HG03064 (cell line): ENCODE data around the gene MYRIP.
"Not testable (repeated sequence)": the region's sequence is repeated elsewhere in the genome, so short reads cannot be mapped to it uniquely, and the experiment has no call there.

Experiments used
- ATAC-seq: cut with Tn5 transposase; IDR thresholded peaks from one replicate; pipeline ENCODE4 v1.9.1; 2021; ENCODE audit warnings: low read depth; ENCODE audit not compliant: unreplicated experiment

The MYRIP gene

DNA sequence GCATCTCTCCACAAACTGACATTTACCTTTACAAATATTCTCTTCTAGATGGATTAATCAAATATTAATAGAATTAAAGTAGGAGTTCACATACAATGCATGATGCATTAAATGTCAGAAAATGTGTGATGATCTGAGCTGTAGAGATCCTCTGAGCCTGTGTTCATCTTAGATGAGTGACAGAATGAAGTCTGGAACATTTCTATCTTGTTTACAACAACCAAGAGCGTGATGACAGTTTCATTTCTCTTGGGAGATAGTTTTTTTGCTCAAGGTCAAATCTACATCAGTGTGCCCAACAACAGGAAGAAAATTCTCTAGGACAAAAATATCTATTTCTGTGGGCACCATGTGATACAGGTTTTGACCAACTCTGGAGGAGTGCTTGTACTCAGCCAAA is 211.9 kb downstream of the MYRIP start:
- ATAC-seq, result no peak

DNA sequence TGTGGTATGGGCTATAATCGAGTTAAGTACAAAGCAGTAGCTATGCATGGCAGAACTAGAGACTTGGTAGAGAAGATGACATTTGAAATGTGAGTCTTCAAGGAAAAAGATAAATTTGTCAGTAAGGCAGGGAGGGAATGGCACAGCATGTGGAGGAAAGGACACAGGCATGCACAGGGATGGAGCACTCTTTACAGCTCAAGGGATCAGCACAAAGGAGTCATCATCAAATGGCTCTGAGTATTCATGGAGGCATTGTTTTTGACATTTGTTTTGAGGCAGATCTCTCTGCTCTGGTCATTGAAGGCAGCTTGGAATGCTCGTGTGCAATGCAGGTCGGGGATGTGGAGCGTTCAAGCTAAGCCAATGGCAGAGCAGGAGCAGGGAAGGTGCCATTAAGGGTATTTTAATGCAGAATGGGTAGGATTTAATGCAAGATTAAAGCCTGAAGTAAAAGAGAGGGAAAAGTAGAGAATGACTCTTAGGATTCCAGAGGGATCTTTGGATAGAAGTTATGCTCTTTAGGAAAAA is 213.0 kb downstream of the MYRIP start:
- no peak for ATAC-seq

DNA sequence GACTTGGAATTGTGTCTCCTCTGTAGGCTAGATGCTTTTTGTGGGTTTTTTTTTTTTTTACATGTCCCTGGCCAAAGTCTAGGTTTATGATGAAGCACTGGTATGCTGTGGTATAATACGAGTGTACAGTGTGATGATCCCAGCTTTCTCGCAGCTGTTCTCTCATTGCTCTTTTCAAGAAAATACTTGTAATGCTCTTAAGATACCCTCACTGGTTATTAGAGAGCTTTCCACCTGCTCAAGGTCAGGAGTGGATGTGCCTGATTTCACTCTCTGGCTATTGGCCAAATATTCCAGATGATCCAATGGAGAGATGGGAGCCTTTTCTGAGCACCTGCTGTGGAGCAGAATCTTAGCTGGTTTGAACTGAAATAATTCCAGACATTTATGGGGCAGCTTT is 215.1 kb downstream of the MYRIP start:
- ATAC-seq, result no peak

DNA sequence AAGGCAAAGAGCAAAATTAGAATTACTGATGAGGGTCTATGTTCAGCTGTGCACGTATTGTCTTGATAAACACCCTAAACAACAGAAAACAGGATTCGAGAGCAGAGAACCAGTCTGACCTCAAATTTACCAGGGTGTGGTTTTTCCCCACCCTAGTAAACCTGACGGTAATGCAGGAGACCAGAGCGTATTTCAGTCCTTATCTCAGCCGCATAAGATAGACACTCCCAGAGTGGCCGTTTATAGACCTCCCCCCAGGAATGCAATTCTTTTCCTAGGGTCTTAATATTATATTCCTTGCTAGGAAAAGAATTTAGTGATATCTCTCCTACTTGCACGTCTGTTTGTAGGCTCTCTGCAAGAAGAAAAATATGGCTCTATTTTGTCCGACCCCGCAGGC is 216.5 kb downstream of the MYRIP start:
- not testable (repeated sequence) for ATAC-seq

DNA sequence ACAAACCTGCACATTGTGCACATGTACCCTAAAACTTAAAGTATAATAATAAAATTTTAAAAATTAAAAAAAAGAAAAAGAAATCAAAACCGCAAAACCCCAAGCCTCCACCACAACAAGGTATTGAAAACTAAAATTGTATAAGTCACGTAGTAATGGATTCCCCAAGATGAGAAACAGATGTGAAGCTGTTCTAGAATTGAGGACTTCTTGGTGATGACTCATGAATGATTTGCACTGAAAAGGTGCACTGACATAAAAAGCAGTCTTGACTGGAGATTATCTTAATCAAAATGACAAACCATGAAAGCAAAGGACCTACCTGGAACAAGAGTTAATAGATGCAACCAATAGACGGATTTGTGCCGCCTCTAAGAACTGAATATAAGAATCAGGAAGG is 225.8 kb downstream of the MYRIP start:
- ATAC-seq, result no peak

DNA sequence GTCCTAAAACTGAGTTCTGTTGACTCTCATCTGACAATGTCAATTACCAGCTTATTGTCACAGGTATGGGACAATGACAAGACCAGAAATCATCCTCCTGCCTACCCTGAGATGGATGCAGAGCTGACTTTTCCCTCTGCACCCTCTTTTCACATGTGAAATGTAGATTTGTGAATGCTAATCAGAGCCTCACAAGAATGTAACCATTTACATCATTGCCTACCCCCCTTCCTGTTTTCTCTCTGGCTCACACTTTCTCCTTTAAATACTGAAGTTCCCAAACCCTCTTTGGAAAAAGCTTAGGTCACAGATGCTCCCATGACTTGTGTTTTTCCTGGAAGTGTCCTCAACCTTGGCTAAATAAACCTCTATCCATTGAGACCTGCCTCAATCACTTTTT is 228.2 kb downstream of the MYRIP start:
- ATAC-seq, result no peak

DNA sequence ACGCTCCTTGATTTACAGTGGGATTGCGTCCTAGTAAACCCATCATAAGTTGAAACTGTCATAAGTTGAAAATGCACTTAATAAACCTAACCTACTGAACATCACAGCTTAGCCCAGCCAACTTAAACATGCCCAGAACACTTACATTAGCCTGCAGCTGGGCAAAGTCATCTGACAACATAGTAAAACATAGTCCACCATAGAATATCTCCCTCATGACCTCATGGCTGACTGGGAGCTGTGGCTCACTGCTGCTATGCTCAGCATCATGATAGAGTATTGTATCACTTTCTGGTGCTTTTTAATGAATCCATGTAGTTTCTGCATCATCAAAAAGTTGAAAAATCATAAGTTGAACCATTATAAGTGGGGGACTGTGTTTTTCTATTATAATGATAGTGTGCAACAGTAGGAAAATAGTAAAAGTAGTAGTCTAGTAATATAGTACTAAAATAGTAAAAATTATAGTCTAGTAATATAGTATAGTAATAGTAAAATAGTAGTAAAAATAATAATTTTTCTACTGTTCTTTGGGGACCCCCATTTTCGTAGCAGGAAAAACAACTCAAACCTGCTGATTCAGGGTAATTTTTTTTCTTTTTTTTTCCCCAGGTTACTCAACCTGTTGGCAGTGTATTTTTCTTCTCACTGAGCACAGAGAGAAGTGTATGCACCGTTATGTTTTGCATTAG is 233.5 kb downstream of the MYRIP start:
- ATAC-seq, result no peak

DNA sequence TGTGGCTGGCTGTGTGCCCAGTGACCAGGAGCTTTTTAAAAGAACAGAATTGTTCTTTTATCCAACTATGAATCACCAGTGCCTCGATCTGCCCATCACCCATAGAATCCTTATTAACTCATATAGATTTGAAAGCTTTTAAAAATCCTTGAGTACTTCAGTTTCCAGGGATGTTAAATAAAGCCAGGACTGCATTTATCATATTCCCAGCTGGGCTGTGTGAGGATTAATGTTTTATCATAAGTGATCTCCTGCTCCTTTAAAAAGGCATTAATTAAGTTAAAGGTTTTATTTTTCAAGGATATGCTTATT is 234.0 kb downstream of the MYRIP start:
- no peak for ATAC-seq

DNA sequence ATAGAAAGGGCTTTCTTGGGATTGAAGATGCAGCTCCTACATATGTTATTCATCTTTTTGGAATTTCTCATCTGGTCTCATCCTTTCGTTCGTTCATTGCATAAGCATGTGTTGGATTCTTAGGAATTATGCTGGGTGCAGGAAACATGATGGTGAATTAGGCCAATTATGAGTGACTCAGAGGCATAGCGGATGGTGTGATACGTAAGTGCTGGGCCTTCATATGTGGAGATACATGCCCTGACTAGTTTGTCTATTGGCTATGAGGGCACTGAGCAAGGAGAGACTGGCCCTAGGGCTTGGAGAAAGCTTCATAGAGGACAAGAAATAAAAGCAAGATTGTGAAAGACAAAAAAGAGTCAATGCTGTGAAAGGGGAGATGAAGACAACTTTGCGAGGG is 235.1 kb downstream of the MYRIP start:
- ATAC-seq, result no peak

DNA sequence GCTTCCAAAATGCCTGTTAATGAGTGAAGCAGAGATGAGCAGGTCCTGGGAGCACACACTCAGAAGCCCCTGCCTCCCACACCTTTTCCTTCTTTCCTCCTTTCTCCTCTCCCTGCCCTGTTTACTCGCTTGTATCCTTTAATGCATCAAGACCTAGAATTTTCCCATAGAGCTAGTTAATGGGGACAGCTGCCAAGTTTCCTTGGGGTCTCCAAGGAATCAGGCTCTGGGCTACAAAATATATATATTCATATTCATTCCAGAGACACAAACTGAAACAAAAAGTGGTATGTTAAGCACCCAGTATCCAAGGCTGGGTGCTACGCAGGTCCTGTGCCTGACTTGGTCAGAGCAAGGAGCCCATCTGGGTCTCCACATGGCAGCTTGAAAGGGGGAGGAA is 235.6 kb downstream of the MYRIP start:
- no peak for ATAC-seq

DNA sequence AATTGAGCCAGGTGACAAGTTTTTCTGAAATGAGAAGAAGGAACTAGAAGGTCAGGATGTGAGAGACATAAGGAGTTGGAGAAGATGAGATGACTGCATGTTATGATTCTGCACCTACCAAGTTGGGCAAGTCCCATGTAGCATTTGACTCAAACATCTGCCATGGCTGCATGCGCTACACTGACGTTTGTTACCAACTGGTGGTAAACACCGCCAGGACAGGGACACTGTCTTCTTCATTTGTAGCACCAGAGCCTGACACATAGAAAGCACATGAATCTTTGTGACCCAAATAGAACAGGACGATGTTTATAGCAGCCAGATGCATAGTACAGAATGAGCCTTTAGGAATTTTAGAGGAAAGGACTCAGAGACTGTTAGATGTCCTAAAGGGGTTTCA is 236.7 kb downstream of the MYRIP start:
- no peak for ATAC-seq

DNA sequence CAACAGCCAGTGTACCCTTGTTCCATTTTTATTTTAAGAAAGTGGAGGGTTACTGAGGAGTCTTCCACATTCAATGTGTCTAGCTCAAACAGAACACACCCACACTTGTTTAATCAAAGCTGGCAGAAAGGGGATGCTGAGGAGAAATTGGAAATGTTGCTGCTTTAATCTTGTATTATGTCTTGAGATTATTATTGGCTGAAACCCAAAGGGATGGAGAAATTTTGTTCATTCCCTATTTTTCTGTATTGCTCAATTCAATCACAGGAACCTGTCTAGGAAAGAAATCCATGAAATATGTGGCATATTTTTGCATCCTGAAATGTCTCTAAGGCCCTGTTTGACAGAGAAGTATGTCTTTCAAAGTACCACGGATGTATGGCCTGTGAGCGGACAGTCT is 238.0 kb downstream of the MYRIP start:
- no peak for ATAC-seq

DNA sequence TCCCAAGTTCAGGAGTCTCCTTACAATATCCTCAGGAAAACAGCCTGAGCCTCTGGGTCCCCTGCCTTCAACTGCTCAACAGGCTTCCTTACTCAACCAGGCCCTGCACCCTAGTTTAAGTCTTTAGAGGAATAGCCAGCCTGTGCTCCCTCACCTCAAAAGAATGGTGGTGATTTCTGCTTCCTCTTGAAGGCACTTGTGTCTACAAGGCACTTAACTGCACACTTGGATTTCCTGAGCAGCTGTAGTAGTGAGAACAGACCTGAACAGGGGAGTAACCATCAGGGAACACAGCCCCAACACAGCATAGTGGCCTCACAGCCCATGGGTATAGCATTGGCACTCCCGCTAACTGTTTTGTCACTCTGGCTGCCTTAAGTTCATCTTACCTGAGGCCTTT is 244.3 kb downstream of the MYRIP start:
- no peak for ATAC-seq

DNA sequence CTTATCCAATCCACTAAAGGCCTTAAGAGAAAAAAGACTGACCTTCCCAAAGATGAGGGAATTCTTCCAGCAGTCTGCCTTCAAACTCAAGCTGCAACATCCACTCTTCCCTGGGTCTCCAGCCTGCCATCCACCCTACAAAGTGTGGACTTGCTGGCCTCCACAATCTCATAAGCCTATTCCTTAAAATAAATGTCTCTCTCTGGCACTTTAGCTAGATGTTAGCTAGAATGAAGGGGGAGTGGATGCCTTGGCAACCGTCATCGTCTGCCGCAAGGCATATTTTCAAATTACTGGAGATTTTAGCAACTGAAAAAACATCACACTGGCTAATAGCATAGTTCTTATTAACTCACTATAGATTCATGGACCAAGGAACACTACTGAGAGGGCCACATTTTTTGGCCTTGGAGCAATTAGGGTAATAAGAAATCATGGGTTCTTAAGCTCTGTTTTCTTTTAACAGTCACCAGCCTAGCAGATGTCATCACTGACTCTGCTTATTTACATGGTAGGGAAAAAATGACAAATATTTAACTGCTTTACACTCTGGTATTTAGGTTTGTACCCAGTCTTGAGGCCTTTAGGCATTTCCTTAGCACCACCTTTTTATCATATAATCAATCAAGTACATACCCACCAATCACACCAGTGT is 245.3 kb downstream of the MYRIP start:
- ATAC-seq, result no peak

DNA sequence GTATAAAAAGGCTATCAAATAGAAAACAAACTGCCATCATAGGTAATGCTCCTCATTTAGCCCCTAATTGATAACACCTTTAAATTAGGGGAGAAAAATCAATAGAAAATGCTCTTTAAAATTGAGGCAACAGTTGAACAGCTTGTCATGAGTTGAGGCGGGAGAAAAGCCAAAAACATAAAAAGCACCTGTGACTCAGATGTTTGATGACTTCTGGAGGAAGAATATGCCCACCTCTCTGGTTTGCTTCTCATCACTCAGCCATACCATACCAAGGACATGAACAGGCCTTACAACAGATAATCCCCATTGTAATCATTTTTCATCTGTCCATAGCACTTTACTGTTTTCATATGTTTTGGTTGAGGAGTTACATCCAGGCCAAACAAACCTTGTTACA is 246.0 kb downstream of the MYRIP start:
- ATAC-seq, result no peak

DNA sequence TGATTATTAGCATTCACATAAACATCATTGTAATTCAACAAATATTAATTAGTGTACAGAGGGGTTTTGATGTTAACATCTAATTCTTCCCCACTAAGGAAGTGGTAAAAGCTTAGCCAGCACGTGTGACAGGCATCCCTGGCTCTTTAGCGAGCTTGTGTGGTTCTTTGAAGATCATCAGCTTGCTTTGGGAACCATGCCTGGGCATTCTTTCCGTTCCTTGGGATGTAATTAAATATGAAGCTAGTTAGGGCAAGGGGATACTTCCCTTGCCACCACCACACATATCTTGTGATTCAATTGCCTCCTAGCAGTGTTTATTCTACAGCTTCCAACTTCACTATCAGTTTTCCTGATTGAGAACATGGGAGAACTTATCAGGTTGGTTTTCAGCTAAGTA is 246.5 kb downstream of the MYRIP start:
- no peak for ATAC-seq

DNA sequence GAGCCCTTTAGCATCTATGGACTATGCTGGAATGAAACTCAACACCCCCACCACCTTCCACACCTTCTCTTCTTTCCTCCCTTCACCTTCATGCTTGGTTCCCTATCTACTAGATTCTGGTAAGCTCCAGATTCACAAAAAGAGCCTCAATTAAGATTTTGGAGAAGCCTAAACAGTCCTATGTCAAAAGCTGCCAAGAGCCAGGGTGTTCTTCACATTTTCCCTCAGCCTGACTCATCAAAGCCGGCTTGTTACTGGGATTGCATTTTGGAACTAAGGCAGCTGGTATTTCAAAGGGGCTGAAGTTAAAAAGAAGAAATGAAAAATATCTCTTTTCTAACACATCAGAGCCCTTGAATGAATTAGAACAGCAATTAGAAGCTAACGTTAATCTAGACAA is 247.7 kb downstream of the MYRIP start:
- ATAC-seq, result no peak

DNA sequence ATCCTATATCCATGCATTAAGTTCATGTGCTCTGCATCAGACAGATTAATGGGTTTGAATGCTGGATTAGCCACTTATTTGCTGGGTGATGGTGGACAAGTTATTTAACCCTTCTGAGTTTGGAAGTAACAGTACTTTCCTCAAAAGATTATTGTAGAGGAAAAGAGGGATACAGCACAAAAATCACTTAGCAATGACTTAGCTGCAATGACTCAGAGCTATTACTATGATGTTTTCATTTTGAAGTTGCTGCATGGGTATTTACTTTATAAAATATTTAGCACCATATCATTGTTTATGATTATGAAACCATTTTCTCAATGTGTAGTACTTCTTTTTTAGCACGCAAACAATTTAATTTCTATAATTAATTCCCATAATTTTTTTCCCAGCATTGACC is 248.4 kb downstream of the MYRIP start:
- ATAC-seq, result no peak

DNA sequence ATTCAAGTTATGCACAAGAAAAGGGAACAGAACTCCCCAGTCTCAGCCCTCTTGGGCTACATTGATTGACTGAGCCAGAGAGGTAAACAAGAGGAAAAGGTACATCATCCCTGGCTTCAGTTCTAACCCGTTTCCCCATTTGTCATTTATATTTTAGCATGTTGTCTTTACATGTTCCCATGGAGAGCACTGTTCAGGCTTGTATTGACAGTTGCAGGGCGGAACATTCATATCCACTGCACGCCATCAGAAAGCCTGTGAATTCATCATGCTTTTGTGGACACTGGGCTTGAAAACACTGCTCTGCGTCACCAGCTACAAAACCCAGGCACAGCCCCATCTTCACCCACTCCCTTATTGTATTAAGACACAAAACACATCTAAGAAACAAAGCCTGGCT is 259.2 kb downstream of the MYRIP start:
- ATAC-seq, result no peak

DNA sequence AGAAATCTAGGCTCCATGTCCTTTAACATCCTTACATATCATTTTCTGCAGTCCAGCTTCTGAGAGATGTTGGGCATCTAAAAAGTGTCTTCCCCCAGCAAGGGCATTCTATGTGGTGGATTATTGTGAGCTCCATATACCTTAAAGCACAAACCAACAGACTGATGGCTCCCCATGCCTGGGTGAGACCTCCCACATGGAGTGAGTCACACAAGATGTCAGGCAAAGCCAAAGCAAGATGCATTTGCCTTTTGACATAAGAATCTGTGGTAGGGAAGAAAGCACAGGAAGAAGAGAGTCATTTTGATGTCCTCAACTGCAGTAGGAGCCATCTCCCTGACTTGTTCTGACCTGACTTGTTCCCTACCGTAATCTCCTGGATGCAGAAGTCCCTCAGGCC is 261.4 kb downstream of the MYRIP start:
- no peak for ATAC-seq

DNA sequence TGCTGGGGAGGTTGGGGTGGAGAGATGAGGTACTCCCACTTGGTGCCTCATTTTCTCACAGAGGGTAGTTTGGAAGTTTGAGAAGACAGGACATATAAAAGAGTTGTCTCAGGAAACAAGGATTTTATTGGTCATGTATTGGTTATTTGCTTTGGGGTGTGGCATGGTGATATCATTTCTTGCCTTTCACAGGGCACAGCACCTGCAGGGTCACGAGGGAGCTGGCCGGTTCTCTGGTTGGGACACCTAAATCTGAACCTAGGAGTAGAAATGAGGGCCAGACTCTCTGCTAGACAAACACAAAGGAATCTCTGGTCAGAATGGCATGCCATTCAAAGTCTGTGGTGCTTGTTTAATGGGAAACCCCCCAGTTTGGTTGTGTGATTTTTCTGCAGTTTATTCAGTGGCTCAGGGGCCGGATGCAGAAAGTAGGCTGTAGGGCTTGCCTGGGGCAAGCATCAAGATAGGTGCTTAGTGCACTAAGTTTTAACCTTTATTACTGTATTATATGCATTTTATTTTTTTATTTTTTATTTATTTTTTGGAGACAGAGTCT is 262.4 kb downstream of the MYRIP start:
- no peak for ATAC-seq

DNA sequence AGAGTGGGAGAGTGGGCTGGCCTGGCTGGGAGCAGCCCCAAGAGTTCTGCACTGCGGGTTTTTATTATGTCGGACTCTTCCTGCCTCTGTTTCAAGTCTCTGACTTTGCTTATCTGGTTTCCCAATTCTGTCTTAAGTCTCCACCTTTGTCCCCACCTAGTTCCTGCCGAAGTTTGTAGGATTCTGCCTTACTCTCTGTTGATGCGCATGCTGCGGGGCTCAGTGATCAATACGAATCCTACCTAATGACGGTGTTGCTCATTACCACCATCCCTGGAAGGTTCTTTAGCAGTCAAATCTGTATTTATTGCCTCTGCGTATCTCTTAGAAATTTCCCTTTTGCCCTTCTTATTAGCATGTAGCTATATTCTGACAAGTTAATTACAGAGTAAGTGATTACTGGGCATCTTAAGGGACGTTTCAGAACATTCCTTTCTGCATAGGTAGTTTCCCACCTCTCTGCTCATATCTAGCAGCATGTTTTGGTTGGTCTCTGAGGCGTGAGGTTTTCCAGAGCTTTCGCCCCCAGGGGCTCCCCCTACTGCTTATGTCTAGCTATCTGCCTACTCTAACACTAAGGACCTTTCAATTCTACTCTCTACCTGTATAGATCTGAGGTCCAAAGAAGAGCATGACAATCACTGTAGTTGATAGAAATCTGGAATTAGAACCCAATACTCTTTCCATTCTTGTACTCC is 264.1 kb downstream of the MYRIP start:
- ATAC-seq, result no peak
